Left lobe of liver (tissue), 2 donors: ENCODE results near the gene ANKMY1. TPM values are rescaled to one million over a fixed set of nuclear protein-coding genes. Genes with fewer than 3 reads are reported as not detected.
"Not testable (repeated sequence)": the region's sequence is repeated elsewhere in the genome, so short reads cannot be mapped to it uniquely, and the experiment has no call there.

Experiments used
- ATAC-seq: fragments of 200-7000 bp; cut with Tn5 transposase; one replicate; pipeline ENCODE4 v1.9.1; 2020; ENCODE audit warnings: mild to moderate bottlenecking, moderate library complexity
- DNase-seq: peaks from one replicate; pipeline ENCODE4 v3.0.0-alpha.2; 2020; ENCODE audit warnings: low spot score
- total RNA-seq: library from RNA; stranded (reverse); gene quantifications from one replicate; pipeline ENCODE4 v1.2.1, GENCODE V29; 2021
- donor health status: DM: no; HTN: no; CAD: no; lungs with moderate emphysema.
- donor health status: DM: no; HTN: yes; CAD: no.

ANKMY1 gene
- total RNA-seq, 1 donor from 2014 or later: 13.1 TPM

DNA sequence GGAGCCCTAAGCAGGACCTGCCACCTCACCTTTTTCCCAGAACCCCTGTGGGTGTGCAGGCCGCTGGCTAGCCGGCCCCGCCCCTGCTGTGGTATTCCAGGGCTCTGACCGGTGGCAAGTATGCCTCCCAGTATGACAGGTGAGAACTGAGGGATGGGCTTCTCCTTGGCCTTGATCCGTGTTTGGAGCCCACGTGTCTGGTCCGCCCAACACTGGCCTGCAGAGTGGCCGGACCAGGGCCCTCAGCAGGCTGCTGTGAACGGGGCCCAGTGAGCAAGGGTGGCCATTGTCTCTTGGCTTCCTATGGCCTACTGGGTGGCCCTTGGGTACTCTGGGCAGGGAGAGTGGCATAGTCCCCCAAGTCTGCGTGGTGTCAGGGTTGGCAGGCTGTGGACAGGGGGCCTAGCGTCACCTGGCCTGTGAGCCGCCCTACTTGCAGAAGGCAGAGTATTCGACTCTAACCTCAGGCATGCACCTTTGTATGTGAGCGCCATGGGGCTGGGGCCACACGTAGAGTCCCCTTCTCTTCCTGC lies 12.3 kb upstream of the ANKMY1 start:
- ATAC-seq (no peak), DNase-seq (peak; percentile 45)

DNA sequence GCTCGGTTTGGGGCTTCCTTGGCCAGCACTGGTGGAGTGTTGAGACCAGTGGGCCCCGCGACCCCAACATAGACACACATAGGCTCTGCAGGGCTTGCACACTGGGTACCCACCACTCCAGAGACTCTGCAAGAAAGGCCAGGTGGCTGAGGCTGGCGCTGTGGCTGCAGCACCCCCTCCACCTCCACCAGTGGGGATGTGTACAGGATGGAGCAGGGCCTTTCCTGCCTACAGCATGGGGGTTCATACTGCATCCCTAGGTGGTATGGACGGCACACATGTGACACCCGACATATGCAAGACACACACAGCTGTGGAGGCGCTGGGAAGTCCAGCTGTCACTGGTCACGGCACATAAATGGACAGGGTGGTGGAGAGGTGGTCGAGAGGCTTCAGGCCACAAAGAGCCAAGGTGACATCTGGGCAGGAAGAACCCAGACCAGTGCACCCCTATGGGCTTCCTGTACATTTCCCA lies 11.8 kb upstream of the ANKMY1 start:
- DNase-seq: no peak
- ATAC-seq: no peak

DNA sequence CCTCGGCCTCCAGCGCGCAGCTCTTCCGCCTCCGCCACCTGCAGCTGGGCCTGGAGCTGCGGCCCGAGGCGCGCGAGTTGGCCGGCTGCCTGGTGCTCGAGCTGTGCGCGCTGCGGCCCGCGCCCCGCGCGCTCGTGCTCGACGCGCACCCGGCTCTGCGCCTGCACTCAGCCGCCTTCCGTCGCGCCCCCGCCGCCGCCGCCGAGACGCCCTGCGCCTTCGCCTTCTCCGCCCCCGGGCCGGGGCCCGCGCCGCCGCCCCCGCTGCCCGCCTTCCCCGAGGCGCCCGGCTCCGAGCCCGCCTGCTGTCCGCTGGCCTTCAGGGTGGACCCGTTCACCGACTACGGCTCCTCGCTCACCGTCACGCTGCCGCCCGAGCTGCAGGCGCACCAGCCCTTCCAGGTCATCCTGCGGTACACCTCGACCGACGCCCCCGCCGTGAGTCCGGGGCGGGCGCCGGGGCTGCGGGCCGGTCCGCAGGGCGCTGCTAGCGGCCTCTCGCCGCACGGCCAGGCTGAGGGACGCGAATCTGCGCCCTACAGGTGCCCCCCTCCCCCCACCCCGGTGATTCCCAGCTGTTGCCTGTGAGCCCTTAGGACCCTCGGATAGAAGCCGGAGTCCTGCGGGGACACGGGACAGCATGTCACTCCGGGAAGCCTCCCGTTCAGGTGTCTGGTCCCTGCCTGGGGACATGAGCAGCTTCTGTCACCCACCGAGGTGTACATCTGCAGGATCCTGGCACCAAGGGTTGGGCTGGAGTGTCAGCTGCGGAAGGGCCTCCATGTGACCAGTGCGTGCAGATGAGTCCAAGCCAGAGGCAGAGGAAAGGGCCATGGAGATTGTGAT lies 11.1 kb upstream of the ANKMY1 start:
- peak; percentile 81 for DNase-seq
- peak; percentile 50 for ATAC-seq

DNA sequence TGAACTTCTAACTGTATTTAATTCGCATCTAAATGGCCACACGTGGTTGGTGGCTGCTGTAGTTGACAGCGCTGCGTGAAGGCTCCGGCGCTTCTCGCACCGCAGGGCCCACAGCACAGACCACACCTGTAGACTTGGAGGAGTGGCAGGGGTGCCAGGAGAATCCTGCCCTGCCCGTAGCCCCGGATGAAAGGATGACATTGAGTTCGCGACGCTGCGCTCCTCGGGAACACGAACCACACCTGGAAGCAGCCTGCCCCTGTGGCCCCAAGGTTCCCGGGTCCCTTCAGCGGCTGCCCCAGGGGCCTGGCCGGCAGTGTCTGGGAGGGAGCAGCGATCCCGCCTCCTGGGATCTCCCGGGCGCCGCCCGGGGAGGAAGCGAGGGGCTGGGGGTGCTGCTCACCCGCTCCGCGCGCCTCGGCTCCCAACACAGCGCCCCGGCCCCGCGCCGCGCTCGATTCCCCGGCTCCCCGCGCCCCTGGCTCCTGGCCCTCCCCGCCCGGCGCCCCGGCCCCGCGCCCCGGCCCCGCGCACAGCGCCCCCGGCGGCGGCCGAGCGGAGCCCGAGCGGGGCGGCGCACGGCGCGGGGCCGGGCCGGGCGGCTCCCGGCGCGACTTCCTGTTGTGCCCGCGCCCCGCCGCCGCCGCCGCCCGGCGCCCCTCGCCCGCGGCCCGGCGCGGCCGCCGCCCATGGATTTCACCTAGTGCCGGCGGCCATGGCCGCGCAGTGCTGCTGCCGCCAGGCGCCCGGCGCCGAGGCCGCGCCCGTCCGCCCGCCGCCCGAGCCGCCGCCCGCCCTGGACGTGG lies 10.3 kb upstream of the ANKMY1 start, which contains the start of gene RNPEPL1:
TSS of gene RNPEPL1 (plus strand) at position 613 of the 806 bp plus-strand sequence. CDS start at position 716, 103 bp downstream.
- ATAC-seq: peak; percentile 47

DNA sequence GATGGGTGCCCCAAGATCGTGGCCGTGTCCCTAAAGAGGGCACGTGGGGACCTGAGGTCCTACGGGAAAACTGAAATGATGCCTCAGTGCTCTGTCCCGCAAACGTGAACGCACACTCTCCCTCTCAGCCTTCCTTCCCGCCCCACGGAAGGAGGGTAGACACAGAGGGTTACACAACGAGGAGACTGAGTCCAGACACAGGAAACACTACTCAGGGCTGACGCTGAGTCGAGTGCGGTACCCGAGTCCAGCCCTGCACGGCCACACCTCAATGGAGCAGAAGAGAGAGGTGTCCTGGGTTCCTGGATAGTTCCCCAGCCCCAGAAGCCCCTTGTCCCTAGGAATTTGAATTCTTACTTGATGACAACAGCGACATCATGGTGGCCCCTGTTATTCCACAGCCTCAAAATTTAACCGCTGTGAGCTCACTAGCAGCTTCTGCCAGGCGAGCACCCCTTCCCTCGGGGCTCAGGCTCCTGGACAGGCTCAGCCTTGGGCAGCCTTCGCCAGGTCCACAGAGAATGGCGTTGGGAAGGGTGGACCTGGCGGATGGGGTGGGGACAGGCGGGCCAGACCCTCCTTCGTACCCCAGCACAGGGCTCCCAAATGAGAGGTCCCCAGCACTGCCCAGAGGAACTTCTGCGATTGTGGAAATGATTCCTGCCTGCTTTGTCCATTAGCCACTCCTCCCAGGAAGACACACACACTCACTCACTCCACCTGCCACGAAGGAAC lies 9.5 kb upstream of the ANKMY1 start:
- no peak for ATAC-seq
- peak; percentile 55 for DNase-seq

More for the DNA sequence above, 10.3 kb upstream of the ANKMY1 start, which contains the start of gene RNPEPL1:
- DNase-seq: peak; percentile 61

DNA sequence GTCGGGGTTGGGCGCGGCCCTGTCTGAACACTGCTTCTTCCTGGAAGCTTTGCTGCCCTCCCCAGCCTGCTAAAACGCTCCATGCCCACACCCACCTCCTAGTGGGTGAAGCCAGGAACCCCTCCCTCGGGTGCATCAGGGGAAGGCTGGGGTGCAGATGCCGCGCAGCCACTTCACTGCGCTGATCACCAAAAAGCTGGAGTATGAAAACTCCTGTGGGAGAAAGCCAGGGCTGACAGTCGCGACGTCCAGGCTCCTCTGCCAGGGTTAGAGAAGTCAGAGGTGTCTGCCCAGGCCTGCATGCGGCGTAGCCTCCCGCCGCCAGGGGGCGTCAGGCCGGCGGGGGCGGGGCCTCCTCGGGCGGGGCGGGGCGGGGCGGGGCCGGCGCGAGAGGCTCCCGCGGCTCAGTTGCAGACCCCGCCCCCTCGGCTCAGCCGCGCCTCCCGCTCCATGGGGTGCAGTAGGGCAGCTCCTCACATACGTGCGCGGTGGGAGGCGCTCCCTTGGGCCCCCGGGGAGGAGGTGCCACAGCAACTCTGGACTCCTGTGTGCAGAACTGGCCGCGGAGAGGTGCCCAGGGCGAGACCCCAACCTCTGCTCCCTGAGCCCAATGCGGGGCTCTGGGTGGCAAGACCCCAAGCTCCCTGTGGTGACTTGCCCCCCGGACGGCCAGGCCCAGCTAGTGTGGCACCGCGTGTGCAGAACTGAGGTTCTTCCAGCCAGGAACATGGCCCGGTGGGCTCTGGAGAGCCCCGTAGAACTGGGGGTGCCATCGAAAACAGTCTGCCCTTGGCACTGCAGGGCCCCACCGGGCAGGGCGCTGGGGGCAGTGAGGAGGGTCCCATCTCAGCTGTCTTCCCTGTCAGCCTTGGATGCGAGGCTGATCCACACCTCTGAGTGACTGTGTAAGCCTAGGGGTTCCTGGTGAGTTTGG lies 8.7 kb upstream of the ANKMY1 start:
- ATAC-seq (peak; percentile 80), DNase-seq (peak; percentile 93)

DNA sequence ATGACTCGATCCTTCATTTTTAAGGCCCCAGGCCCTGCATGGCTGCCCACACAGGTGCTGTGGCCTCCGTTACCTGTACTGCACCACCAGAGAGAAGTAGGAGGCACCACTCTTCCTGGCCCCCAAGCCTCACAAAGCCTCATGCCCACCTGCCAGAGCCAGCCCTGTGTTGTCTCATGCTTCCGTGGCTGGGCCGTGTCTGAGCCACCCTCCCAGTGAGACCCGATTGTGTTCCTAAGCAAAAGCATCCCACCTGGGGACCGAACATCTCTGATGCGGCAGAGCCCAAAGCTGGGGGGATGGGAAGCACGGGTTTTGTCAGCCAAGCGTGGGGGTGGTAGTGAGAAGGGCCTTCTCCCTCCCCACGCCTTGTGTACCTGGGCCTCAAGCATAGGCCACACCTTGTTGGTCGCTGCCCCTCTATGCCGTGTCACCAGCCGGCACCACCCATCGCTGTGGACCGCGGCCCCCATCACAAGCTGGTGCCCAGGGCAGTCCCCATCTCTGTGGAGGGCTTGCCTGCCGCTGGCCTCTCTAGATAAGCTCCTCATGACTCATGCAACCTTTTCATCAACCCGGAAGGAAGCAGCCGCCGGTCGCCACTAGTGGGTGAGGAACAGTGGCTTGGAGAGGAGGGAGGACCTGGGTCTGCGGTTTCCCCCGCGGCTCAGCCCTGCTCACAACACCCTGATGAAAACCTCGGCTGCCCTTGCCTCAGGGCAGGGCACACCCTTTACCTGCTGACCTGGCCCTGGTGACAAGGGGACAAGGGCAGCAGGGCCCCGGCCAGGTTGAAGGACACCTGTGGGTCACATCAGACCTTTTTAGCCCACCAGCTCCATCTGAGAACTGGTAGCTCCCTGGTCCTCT lies 7.8 kb upstream of the ANKMY1 start:
- DNase-seq (peak; percentile 78), ATAC-seq (no peak)

DNA sequence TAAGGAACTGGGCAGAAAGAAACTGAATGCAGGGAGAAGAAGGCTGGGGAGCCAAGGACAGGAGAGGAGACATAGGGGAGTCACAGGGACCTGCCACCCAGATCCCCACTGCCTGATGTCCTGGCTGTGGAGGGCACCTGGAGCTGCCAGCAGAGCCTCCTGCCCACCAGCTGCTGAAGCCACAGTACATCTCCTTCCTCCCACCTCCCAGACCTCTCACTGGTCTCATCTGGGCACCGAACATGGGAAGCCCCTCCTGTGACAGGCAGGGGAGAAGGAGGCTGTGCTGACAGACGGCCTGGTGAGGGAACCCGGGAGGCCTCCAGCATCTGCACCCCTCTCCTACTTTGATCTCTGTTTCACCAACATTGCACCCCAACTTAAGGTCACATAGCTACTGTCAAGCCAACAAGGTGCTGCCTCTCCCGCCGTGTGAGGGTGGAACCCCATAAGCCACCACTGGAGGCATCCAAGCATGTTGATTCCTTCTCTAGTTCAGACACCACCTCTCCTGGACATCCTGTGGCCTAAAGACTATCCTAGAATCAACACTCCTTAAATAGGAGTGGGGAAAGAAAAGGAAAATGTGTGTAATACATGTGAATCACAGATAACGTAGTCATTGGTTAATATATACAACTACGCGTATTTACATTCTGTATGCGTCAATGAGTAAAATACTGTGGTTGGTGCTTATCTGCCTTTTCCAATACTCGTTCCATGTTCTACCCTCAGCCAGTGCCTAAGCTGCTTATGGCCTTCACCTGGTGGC lies 7.0 kb upstream of the ANKMY1 start:
- ATAC-seq: no peak
- no peak for DNase-seq

DNA sequence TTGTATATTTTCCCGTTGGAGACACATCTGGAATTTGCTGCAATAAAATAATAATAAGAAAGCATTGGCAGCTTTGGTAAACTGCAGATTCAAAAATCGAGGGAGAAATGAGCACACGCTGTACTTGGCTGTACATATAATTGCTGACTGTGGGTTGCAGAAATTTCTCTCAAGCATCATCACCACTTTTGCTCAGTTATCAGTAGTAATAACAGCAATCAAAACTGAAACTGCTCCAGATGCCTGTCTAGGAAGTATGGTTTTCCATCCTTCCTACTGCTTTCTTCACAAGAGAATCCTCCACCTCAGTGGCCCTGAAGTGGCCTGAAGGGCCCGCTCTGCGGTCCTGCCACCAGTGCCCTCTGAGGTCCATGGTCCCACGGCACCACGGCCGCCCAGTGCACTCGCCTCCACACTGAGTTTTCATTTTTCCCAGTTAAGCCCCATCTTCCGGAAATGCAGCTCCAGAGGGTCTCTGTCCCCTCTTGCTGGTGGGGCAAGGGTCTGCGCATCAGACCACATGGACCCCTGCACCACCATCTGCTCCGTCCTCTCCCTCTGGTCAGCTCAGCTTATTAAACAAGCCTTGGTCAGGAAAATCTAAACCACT lies 6.3 kb upstream of the ANKMY1 start:
- DNase-seq (no peak), ATAC-seq (no peak)

DNA sequence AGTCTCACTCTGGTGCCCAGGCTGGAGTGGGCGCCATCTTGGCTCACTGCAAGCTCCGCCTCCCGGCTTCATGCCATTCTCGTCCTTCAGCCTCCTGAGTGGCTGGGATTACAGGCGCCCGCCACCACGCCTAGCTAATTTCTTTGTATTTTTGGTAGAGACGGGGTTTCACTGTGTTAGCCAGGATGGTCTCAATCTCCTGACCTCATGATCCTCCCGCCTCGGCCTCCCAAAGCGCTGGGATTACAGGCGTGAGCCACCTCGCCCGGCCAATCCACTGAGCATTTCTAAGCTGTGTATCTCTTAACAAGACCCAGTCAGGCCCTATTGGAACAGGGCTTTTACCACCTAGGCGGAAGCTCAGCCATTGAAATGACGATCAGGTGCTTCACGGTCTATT lies 5.4 kb upstream of the ANKMY1 start:
- DNase-seq, ATAC-seq: not testable (repeated sequence)

DNA sequence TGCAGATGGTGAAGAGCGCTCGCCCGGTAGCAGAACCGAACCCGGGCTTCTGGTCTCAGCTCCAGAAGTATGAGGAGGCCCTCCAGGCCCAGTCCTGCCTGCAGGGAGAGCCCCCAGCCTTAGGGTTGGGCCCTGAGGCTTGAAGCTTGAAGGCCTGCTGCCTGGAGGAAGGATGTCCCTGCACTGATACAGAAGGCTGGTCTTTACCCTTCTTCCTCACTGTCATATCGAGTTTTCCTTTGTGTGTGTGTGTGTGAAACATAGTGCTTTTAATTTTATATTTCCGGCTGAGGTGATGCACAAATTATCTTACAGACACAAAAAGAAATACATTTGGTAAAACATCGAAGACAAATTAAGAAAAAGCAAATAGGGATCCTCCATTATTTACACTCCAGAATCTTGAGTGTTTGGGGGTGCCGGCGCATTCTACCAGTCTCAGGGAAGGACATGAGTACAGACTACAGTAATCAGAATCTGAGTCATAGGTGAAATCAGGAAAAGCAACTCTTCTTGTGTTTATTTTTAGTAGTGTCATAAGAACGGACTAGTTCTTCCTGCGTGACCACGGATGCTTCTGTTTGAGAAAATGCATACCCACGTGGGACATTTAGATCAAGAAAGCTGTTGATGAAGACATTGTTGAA lies 3.7 kb upstream of the ANKMY1 start:
- DNase-seq (no peak), ATAC-seq (no peak)

DNA sequence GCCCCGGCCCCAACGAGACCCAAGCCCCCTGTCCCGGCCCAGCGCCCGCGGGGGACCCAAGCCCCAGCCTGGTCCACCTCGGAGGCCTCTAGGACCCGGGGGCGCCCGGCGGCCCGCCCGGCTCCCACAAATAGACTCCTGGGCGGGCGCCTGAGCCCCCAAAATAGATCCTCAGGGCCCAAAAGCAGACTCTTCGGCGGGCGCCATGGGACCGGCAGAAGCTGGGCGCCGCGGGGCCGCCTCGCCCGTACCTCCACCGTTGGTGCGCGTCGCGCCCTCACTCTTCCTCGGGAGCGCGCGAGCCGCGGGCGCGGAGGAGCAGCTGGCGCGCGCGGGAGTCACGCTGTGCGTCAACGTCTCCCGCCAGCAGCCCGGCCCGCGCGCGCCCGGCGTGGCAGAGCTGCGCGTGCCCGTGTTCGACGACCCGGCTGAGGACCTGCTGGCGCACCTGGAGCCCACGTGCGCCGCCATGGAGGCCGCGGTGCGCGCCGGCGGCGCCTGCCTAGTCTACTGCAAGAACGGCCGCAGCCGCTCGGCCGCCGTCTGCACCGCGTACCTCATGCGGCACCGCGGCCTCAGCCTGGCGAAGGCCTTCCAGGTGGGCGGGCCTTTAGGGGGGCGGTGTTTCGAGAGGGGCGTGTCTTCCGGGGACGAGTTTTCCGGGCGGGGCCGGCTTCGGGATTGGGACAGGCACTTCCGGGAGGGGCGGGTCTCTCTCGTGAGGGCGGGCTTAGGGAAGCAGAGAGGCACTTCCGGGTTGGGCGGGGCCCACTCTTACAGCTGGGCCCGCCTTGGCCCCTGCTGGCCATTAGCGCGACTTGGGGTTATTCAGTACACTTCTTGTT lies 2.9 kb upstream of the ANKMY1 start:
- peak; percentile 99 for DNase-seq
- peak; percentile 84 for ATAC-seq

DNA sequence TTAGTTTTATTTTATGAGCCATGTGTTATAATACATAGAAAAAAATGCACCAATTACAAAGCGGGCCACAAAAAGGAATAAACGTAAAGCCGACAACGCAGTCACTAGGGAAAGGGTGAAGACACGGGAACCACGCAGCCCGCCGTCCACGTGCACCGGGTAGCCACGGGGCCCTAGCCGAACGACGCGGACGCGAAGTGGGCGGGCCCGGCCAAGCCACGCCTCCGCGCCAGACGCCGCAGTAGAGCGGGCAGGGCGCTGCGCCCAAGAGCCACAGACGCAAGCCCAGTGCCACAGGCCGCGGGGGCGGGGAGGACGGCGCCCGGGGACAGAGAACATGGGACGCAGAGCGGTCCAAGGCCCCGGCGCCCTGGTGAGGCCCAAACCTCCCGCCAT lies 2.3 kb upstream of the ANKMY1 start, which contains the start of gene DUSP28:
TSS of gene DUSP28 (plus strand) at position 274 of the 396 bp plus-strand sequence. CDS start 328 bp downstream, outside the sequence.
- ATAC-seq (peak; percentile 82), DNase-seq (peak; percentile 95)

DNA sequence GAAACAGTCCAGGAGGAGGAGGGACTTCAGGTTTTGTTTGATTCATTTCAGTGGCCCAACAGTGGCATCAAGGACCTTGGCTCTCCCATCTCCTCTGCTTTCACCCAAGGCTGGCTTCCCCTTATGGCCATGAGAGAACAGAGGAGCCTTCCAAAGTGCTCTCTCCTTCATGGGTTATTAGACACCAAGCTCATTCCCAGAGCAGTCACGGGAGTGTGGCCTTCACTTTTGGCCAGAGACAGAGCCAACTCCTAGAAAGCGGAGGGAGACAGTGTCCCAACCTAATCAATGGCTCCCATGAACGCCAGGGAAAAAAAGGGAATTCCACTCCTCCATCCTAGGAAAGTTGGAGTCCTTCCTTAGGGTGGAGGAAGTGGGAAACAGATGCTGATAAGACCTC lies 1.5 kb upstream of the ANKMY1 start:
- DNase-seq: no peak
- no peak for ATAC-seq

DNA sequence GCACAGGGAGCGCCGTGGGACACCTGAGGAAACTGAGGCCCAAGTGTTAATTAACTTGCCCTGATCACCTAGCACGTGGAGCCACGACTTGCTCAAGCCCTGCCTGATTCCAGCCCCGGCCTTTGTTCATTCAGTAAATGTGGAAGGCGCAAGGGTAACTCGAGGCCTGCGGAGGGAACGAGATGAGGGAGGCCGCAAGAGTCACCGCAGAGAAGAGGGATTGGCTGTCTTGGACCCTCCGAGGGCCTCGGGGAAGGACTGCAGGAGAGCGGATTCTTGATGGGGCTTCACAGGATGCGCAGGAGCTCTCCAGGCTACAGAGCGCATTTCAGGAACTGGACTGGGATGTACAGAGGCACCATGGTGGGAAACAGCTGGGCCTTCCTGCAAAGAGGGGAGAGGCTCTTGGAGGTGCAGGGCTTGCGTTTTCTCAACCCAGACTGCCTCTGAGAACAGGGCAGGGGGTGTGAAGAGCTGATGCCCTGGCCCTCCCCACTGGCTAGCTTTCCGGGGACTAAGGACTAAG lies 511 bp upstream of the ANKMY1 start:
- no peak for DNase-seq
- ATAC-seq: no peak
